ENCODE data around the gene DCUN1D2. TPM values are rescaled to one million over a fixed set of nuclear protein-coding genes. Genes with fewer than 3 reads are reported as not detected.

Gene DCUN1D2
- polyA plus RNA-seq, 3 donors, result 3.1 to 16.7 (median 6.1) TPM

GRCh38 chr13:113418722-113419049 is 71.8 kb downstream of the DCUN1D2 start:
- Histone ChIP-seq H3K79me2 (ENCODE audit: insufficient read depth, low read length) (no peaks in the 10 kb centered on the region), H3K36me3 (replicated peaks in 1 of 2; ENCODE audit: control insufficient read depth in 1 of 2, insufficient read depth in 2 of 2, low read length in 2 of 2) (no peaks in the 10 kb centered on the region), H2AFZ (ENCODE audit: insufficient read depth, low read depth, low read length, poor library complexity, severe bottlenecking) (no peak overlapping the region), H3K9ac (ENCODE audit: insufficient read depth, low read length, poor library complexity, severe bottlenecking) (no peak overlapping the region), H3K4me1 (ENCODE audit: control insufficient read depth in 1 of 2, insufficient read depth in 2 of 2, low read length in 2 of 2) (no peaks in the 10 kb centered on the region), H3K9me3 (replicated peaks in 1 of 2; ENCODE audit: control insufficient read depth in 1 of 2, insufficient read depth in 1 of 2, low read length in 2 of 2) (no peaks in the 10 kb centered on the region), H4K20me1 (ENCODE audit: insufficient read depth, low read length) (no peaks in the 10 kb centered on the region), H3K4me2 (replicated peaks; ENCODE audit: extremely low read depth, low read length, poor library complexity, severe bottlenecking) (no peak overlapping the region), H3K27ac (ENCODE audit: low read depth in 1 of 2, low read length in 2 of 2) (no peak overlapping the region), H3K27me3 (ENCODE audit: control insufficient read depth in 2 of 2, insufficient read depth in 2 of 2, low read length in 2 of 2) (no peaks in the 10 kb centered on the region), H3K4me3 (replicated peaks in 1 of 3; ENCODE audit: low read depth in 2 of 3, low read length in 3 of 3) (no peak overlapping the region)
- Mint-ChIP-seq H3K9me3 (peaks cover 0 to 7% (median 3%) of the 10 kb centered on the region in 7 donors), H3K4me3 (no peak overlapping the region), H3K27ac (no peak overlapping the region), H3K36me3 (no peaks in the 10 kb centered on the region), H3K4me1 (peaks cover 3% of the 10 kb centered on the region), H3K27me3 (ENCODE audit: low read depth in 3 of 3) (peaks cover 2 to 9% (median 3%) of the 10 kb centered on the region in 3 donors)
- TF ChIP-seq CTCF (IDR thresholded peaks at IDR 0.05), result no peak
- intact Hi-C loops (cut with micrococcal nuclease), result no loop called here
- 86% methylated on average over 1 of the region's 1 CpG for WGBS (ENCODE audit: insufficient coverage)
- DNase-seq, result no peak

DNA sequence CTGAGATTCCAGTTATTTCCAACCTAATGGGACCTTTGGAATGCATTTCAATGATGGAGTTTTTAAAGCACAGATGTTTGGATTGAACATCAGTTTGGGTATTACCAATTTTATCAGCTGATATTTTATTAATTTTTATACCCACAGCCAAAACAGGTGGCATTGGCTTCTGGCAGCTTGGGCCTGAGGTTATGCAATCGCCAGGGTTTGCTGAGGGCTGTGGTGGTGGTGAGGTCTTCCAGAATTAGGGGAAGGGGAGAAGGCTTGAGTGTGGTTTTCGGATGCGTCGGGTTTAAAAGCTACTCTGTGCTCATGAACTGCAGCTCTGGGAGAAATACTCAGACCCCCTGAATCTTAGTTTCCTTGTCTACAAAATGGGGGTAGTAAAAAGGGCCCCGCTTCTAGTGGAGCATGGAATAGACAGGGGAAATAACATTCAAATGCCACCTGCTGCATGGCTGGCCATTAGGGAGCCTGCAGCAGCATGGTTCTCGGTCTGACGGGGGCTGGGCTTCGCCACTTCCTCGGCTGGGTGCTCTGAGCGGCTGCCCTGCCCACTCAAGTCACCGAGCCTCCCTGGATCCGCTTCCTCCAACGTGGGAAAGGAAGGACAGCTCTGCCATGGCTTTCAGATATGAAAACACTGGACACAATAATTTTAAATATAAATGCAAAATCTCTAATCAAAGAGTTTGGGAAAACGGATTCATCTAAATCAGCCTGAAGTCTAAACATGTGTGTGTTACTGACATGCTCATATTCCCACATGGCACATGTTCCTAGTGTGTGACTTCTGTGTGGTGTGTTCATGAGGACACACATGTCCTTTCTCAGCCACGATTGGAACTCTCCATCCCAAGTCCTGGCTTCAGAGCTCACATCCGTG is 72.4 kb downstream of the DCUN1D2 start:
- peaks cover 0 to 3% of the 10 kb centered on the region in 2 donors for H3K4me1 ChIP-seq (ENCODE audit: control insufficient read depth in 1 of 2, insufficient read depth in 2 of 2, low read length in 2 of 2)
- H3K27ac ChIP-seq (ENCODE audit: low read depth in 1 of 2, low read length in 2 of 2), result no peak overlapping the region
- no peaks in the 10 kb centered on the region for H3K27me3 ChIP-seq (ENCODE audit: control insufficient read depth in 2 of 2, insufficient read depth in 2 of 2, low read length in 2 of 2)
- no peak overlapping the region for H3K9ac ChIP-seq (ENCODE audit: insufficient read depth, low read length, poor library complexity, severe bottlenecking)
- no peak for DNase-seq
- peaks cover 1 to 9% (median 6%) of the 10 kb centered on the region in 7 donors for H3K9me3 Mint-ChIP-seq
- H3K79me2 ChIP-seq (ENCODE audit: insufficient read depth, low read length), result no peaks in the 10 kb centered on the region
- no peak overlapping the region for H3K4me2 ChIP-seq (replicated peaks; ENCODE audit: extremely low read depth, low read length, poor library complexity, severe bottlenecking)
- H2AFZ ChIP-seq (ENCODE audit: insufficient read depth, low read depth, low read length, poor library complexity, severe bottlenecking), result no peak overlapping the region
- no peak overlapping the region for H3K4me3 ChIP-seq (replicated peaks in 1 of 3; ENCODE audit: low read depth in 2 of 3, low read length in 3 of 3)
- TF ChIP-seq CTCF (IDR thresholded peaks at IDR 0.05), result no peak
- H3K9me3 ChIP-seq (replicated peaks in 1 of 2; ENCODE audit: control insufficient read depth in 1 of 2, insufficient read depth in 1 of 2, low read length in 2 of 2), result peaks cover 0 to 3% of the 10 kb centered on the region in 2 donors
- intact Hi-C loops (cut with micrococcal nuclease), result no loop called here
- H3K4me3 Mint-ChIP-seq, result no peak overlapping the region
- no peaks in the 10 kb centered on the region for H4K20me1 ChIP-seq (ENCODE audit: insufficient read depth, low read length)
- H3K27me3 Mint-ChIP-seq (ENCODE audit: low read depth in 3 of 3), result peaks cover 2 to 9% (median 3%) of the 10 kb centered on the region in 3 donors
- H3K27ac Mint-ChIP-seq, result no peak overlapping the region
- H3K4me1 Mint-ChIP-seq, result peaks cover 5% of the 10 kb centered on the region
- H3K36me3 Mint-ChIP-seq, result peaks cover 0 to 1% of the 10 kb centered on the region in 2 donors
- 71% methylated on average over 10 of the region's 16 CpGs for WGBS (ENCODE audit: insufficient coverage)
- H3K36me3 ChIP-seq (replicated peaks in 1 of 2; ENCODE audit: control insufficient read depth in 1 of 2, insufficient read depth in 2 of 2, low read length in 2 of 2), result no peaks in the 10 kb centered on the region
